ENCODE measurements around the gene CC2D2A. TPM values are rescaled to one million over a fixed set of nuclear protein-coding genes. Genes with fewer than 3 reads are reported as not detected.

CC2D2A gene
- total and polyA plus RNA-seq, 8 donors = 22.8 to 56.3 (median 48.5) TPM

DNA sequence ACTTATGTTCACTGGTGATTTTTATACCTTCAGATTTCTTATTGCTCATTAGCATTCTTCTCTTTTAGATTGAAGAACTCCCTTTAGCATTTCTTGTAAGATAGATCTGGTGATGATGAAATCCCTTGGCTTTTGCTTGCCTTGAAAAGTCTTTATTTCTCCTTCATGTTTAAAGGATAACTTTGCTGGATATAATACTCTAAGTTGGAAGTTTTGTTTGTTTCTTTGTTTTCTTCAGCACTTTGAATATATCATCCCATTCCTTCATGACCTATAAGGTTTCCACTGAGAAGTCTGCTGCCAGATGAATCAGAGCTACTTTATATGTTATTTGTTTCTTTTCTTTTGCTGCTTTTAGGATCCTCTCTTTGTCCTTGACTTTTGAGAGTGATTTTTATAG is 18.5 kb downstream of the CC2D2A start:
- H3K9me3 ChIP-seq = peaks cover 0 to 13% of the 10 kb centered on the region in 2 donors
- no peak overlapping the region for H3K27ac ChIP-seq
- no peaks in the 10 kb centered on the region for H3K4me1 ChIP-seq
- TF ChIP-seq, protein P1, sequence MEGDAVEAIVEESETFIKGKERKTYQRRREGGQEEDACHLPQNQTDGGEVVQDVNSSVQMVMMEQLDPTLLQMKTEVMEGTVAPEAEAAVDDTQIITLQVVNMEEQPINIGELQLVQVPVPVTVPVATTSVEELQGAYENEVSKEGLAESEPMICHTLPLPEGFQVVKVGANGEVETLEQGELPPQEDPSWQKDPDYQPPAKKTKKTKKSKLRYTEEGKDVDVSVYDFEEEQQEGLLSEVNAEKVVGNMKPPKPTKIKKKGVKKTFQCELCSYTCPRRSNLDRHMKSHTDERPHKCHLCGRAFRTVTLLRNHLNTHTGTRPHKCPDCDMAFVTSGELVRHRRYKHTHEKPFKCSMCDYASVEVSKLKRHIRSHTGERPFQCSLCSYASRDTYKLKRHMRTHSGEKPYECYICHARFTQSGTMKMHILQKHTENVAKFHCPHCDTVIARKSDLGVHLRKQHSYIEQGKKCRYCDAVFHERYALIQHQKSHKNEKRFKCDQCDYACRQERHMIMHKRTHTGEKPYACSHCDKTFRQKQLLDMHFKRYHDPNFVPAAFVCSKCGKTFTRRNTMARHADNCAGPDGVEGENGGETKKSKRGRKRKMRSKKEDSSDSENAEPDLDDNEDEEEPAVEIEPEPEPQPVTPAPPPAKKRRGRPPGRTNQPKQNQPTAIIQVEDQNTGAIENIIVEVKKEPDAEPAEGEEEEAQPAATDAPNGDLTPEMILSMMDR (IDR thresholded peaks at IDR 0.05) = no peak
- DNase-seq (no peak), ATAC-seq (no peak)
- H3K27me3 ChIP-seq = no peaks in the 10 kb centered on the region
- intact Hi-C loops (cut with DNase I) = loop anchor here in 1 of 2 donors (10.0 kb wide), 1 partner anchor 167 kb away; the partner anchor contains the start of gene FBXL5
- peaks cover 0 to 5% of the 10 kb centered on the region in 2 donors for H3K36me3 ChIP-seq
- no peak overlapping the region for H3K4me3 ChIP-seq

DNA sequence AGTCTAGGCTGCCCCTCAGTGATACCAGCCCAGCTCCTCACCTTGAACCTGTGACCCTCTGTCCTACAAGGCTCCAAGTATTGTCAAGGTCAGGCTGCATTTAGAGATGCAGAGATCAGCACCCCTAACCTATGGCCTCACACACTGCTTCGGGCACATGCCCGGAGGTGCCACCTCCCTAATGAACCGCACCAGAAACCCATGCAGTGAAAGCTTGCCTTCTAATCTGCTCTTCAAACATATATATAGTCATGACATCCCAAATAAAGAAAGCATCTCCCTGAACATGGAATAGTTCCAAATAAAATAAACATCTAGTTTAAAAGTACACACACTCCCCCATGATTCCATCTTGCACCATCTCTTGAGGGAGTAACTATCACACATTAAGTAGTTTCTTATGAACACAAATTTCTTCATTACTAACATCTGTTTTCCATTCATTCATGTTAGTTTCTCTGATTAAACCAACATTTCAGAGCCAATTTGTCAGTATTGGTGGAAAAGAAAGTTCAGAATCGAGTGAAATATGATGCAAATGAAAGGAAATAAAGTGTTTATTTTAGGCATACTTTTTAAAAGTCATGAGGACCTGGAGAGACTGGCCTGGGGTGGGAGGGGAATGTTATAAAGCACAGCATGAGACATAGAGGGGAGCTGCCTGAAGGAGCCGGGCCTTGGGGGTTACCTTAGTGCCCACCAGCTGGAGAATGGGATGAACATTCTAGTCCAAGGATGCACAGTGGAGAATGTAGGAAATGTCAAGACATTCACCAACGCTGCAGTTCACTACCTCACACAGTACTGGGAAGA is 19.2 kb downstream of the CC2D2A start:
- no peak for ATAC-seq
- TF ChIP-seq, protein P1 (IDR thresholded peaks at IDR 0.05) = no peak

DNA sequence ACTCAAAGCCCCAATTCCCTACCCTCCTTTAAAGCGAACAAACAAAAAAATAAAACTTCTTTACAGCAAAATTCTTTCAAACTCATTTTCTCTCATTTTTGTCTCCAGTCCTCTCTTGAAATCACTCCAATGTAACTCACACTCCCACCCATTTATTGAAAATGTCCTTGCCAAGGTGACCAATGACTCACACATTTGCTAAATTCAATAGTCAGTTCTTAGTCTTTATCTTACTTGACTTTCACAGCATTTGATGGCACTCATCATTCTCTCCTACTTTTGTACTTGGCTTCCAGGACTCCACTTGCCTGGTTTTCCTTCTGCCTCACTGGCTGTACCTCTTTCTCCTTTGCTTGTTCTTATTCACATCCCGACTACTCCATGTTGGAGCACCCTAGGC is 19.9 kb downstream of the CC2D2A start:
- peaks cover 0 to 13% of the 10 kb centered on the region in 2 donors for H3K9me3 ChIP-seq
- H3K27ac ChIP-seq = no peak overlapping the region
- no peaks in the 10 kb centered on the region for H3K27me3 ChIP-seq
- no peaks in the 10 kb centered on the region for H3K4me1 ChIP-seq
- DNase-seq (no peak), ATAC-seq (no peak)
- intact Hi-C loops (cut with DNase I) = loop anchor here in 1 of 2 donors (10.0 kb wide), 1 partner anchor 165 kb away; the partner anchor contains the start of gene FBXL5
- peaks cover 0 to 5% of the 10 kb centered on the region in 2 donors for H3K36me3 ChIP-seq
- TF ChIP-seq, protein P1 (IDR thresholded peaks at IDR 0.05) = no peak
- no peak overlapping the region for H3K4me3 ChIP-seq

More for the DNA sequence above, 19.2 kb downstream of the CC2D2A start:
- Histone ChIP-seq H3K36me3 (peaks cover 0 to 5% of the 10 kb centered on the region in 2 donors), H3K9me3 (peaks cover 0 to 13% of the 10 kb centered on the region in 2 donors), H3K27me3 (no peaks in the 10 kb centered on the region), H3K4me3 (no peak overlapping the region), H3K27ac (no peak overlapping the region), H3K4me1 (no peaks in the 10 kb centered on the region)
- DNase-seq = no peak
- intact Hi-C loops (cut with DNase I) = loop anchor here in 1 of 2 donors (10.0 kb wide), 1 partner anchor 166 kb away; the partner anchor contains the start of gene FBXL5

DNA sequence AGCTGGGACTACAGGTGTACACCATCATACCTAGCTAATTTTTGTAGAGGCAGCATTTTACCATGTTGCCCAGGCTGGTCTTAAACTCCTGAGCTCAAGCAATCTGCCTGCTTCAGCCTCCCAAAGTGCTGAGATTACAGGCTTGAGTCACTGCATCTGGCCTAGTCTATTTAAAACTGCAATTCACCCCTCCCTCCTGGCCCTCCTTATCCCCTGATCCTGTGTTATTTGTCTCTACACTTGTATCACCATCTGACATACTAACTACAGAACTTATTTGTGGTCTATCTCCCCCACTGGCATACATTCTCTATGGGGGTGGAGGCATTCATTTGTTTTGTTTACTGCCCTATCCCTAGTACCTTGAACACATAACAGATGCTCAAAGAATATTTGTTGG is 23.7 kb downstream of the CC2D2A start:
- DNase-seq (no peak), ATAC-seq (no peak)
- intact Hi-C loops (cut with DNase I) = no loop called here
- Histone ChIP-seq H3K4me3 (no peak overlapping the region), H3K27ac (no peak overlapping the region), H3K36me3 (peaks cover 0 to 4% of the 10 kb centered on the region in 2 donors), H3K9me3 (peaks cover 0 to 14% of the 10 kb centered on the region in 2 donors), H3K27me3 (no peaks in the 10 kb centered on the region), H3K4me1 (no peaks in the 10 kb centered on the region)
- TF ChIP-seq, protein P1 (IDR thresholded peaks at IDR 0.05) = no peak

DNA sequence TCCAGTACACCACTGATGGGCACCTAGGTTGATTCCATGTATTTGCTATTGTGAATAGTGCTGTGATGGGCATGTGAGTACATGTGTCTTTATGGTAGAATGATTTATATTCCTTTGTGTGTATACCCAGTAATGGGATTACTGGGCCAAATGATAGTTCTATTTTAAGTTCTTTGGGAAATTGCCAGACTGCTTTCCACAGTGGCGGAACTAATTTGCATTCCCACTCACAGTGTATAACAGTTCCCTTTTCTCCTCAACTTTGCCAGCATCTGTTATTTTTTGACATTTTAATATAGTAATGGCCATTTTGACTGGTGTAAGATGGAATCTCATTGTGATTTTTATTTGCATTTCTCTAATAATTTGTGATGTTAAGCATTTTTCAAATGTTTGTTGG is 25.9 kb downstream of the CC2D2A start:
- Histone ChIP-seq H3K9me3 (peaks cover 0 to 6% of the 10 kb centered on the region in 2 donors), H3K27ac (no peak overlapping the region), H3K4me1 (no peaks in the 10 kb centered on the region), H3K36me3 (no peaks in the 10 kb centered on the region), H3K27me3 (no peaks in the 10 kb centered on the region), H3K4me3 (no peak overlapping the region)
- ATAC-seq (no peak), DNase-seq (no peak)
- intact Hi-C loops (cut with DNase I) = no loop called here
- TF ChIP-seq, protein P1 (IDR thresholded peaks at IDR 0.05) = no peak
